Natural killer cell treated with Interleukin-12 subunit alpha and Interleukin-12 subunit beta and Interleukin-15 and Interleukin-18, amount 100 ng/mL, for 72 hours (primary cell): ENCODE data around the gene ZNF385B. TPM values are rescaled to one million over a fixed set of nuclear protein-coding genes. Genes with fewer than 3 reads are reported as not detected.

Experiments used
- ATAC-seq, 2 donors: fragments of 150-1000 bp; cut with Tn5 transposase in 1 of 2; sonication (Bioruptor Pico), chemical (Tn5 transposase) in 1 of 2; 2 replicates each; pipeline ENCODE4 v1.10.0; 2021
- DNase-seq: peaks from one replicate; pipeline ENCODE4 v3.0.0; 2022; ENCODE audit warnings: low spot score
- H3K27ac Mint-ChIP-seq, 2 donors: 1 replicate in 1 of 2; 2 replicates in 1 of 2; pipeline ENCODE4 v1.8.0; 2022; ENCODE audit warnings: mixed read lengths in 2 of 2, mild to moderate bottlenecking in 1 of 2, moderate library complexity in 1 of 2
- H3K27me3 Mint-ChIP-seq, 2 donors: 1 replicate in 1 of 2; 2 replicates in 1 of 2; pipeline ENCODE4 v1.8.0; 2022; ENCODE audit warnings: mixed read lengths in 2 of 2
- H3K36me3 Mint-ChIP-seq: one replicate; pipeline ENCODE4 v1.8.0; 2022; ENCODE audit warnings: mixed read lengths
- H3K4me1 Mint-ChIP-seq, 2 donors: 1 replicate in 1 of 2; 2 replicates in 1 of 2; pipeline ENCODE4 v1.8.0; 2022; ENCODE audit warnings: low read depth in 2 of 2, mixed read lengths in 2 of 2, mild to moderate bottlenecking in 1 of 2
- H3K4me3 Mint-ChIP-seq: one replicate; pipeline ENCODE4 v1.8.0; 2022; ENCODE audit warnings: mixed read lengths
- H3K9me3 Mint-ChIP-seq: 2 replicates; pipeline ENCODE4 v1.8.0; 2022; ENCODE audit warnings: mixed read lengths
- total RNA-seq, 2 donors: library from RNA; stranded (reverse); gene quantifications; one replicate each; pipeline ENCODE4 v1.2.3, GENCODE V29; 2022

ZNF385B gene
- total RNA-seq, 2 donors from 2014 or later = not detected

DNA sequence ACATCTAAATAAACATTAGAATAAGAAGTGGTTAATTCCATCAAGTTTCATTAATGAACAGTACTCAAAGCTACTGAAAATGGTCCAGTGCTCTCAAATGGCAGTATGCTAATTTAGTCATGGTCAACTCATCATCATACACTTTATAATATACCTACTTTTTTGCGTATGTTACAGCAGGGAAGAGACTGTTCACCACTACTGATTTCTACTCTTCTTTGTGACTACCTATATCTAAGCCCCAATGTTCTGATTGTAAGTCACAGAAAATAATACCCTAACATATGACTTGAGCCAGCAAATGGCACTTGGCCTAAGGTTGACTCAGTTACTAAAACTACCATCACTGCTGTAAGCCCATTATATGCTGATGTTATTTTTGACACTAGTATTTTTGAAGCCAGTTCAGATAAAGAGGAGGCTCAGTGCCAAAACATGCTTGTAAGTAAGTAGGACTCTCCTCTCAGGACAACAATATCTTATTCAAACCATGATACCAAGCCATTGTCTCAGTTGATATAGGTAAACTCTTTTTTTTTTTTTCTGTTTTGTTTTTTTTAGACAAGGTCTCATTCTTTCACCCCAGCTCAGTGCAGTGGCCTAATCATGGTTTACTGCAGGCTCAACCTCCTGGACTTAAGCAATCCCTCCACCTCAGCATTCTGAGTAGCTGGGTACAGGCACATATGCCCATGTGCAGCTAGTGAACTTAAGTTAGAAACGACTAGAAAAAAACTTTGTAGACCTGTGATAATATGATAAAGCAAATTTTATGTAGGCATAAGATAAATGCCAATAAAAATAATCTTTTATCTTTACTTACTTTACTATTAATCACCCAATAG is 266.9 kb downstream of the ZNF385B start:
- no peak overlapping the region for H3K4me3 Mint-ChIP-seq
- ATAC-seq = no peak
- H3K9me3 Mint-ChIP-seq = peaks cover 2% of the 10 kb centered on the region
- H3K27ac Mint-ChIP-seq = no peak overlapping the region
- no peak for DNase-seq
- no peaks in the 10 kb centered on the region for H3K36me3 Mint-ChIP-seq
- no peaks in the 10 kb centered on the region for H3K4me1 Mint-ChIP-seq
- no peaks in the 10 kb centered on the region for H3K27me3 Mint-ChIP-seq

DNA sequence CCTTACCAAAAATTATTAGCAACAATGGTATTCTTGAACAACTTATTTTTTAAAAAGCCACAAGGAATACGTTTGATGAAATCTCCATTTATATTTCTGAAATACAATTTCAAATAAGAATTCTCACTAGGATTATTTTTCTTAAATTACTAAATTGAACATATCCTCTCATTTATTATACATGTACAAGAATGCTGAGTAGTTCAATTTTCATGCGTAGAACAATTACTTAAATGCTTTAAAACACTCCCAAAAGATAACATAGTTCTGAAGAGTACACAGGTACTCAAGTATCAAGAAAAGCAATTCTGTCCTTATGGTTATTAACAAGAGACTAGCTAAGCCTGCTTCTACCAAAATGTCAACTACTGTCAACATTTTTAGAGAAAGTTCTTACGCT is 268.1 kb downstream of the ZNF385B start:
- ATAC-seq (no peak), DNase-seq (no peak)
- peaks cover 2% of the 10 kb centered on the region for H3K9me3 Mint-ChIP-seq
- H3K27me3 Mint-ChIP-seq = no peaks in the 10 kb centered on the region
- H3K4me1 Mint-ChIP-seq = no peaks in the 10 kb centered on the region
- no peaks in the 10 kb centered on the region for H3K36me3 Mint-ChIP-seq
- no peak overlapping the region for H3K4me3 Mint-ChIP-seq
- H3K27ac Mint-ChIP-seq = no peak overlapping the region

DNA sequence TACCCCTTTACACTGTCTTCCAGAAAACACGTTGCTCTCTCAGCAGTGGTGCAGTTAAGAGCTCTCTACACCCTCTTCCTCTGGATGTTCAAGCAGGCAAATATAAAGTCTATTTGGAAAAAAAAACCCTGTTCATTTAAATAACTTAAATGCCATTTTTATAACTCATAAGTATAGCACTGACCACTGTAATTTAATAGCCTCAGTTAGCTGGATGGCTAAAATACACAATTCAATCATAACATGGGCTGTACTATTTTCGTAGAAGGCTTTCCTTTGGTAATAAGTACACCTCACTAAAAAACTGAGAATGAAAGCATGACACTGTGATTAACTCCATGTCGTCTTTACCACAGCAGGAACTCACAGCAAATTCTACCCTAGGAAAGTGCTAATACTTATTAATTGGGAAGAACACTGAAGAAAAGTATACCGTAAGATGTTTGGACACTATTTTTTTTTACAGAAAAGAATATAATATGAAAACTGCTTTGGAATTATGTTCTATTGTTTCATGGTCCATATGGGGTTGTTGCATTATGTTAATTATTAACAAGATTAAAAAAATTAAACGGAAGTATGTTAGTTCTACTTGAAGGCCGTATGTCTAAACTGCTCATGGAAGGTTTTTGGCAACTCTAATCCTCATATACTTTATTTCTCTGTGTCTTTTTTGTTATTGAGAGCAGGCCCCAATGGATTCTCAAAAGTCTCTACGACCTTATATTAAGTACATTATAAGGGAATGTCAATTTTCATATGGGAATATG is 269.1 kb downstream of the ZNF385B start:
- DNase-seq = no peak
- no peaks in the 10 kb centered on the region for H3K4me1 Mint-ChIP-seq
- no peaks in the 10 kb centered on the region for H3K27me3 Mint-ChIP-seq
- H3K4me3 Mint-ChIP-seq = no peak overlapping the region
- ATAC-seq = no peak
- H3K27ac Mint-ChIP-seq = no peak overlapping the region
- H3K36me3 Mint-ChIP-seq = no peaks in the 10 kb centered on the region
- no peaks in the 10 kb centered on the region for H3K9me3 Mint-ChIP-seq

DNA sequence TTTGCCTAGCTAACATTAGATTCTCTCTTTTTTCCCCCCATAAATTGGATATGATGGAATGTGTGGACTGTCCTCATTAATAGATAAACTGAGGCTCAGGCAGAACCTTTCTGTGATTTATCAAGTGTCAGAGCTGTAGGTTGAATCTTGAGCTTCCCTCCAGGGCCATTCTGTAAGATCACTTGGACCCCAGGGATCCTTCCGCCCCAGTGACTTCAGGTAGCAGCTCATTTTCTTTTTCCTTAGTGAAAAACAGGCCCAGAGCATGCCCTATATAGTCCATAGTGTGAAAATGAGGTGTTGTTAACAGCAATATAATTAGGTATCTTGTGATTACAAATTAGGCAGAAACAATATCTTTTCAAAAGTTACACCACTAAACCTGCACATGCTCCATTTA is 269.7 kb downstream of the ZNF385B start:
- Mint-ChIP-seq H3K36me3 (no peaks in the 10 kb centered on the region), H3K4me3 (no peak overlapping the region), H3K27me3 (no peaks in the 10 kb centered on the region), H3K9me3 (no peaks in the 10 kb centered on the region), H3K4me1 (no peaks in the 10 kb centered on the region), H3K27ac (no peak overlapping the region)
- no peak for ATAC-seq
- DNase-seq = no peak

DNA sequence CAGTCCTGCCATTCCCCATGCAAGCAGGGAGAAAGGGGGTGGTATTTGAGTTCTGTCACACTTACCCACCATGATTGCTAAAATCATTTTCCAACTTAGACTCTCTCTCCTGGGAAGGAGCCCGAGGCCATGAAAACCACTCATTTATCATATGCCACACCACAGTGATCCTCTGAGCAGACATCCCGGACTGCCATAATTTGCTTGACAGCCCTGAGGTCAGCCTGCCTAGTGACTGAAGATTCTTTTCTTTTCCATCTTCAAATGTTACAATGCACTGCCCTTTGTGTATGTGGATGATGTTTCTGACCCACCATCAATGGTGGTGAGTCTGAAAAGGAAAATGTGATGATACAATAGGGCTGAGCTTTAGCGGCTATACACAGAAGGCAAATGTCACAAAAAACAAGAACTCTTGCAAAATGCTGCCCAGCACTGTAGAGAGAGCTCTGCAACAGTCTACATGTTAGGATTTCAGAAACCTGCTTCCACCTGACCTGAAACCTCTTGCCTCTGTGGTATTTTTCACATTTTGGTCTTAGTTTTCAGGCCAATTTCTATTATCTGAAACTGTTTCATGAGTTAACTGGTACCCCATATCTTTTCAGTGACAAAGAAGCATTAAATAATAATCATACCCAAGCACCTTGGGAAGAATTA is 272.8 kb downstream of the ZNF385B start:
- no peaks in the 10 kb centered on the region for H3K9me3 Mint-ChIP-seq
- no peaks in the 10 kb centered on the region for H3K27me3 Mint-ChIP-seq
- no peaks in the 10 kb centered on the region for H3K36me3 Mint-ChIP-seq
- H3K4me1 Mint-ChIP-seq = no peaks in the 10 kb centered on the region
- DNase-seq (no peak), ATAC-seq (no peak)
- H3K27ac Mint-ChIP-seq = no peak overlapping the region
- H3K4me3 Mint-ChIP-seq = no peak overlapping the region

DNA sequence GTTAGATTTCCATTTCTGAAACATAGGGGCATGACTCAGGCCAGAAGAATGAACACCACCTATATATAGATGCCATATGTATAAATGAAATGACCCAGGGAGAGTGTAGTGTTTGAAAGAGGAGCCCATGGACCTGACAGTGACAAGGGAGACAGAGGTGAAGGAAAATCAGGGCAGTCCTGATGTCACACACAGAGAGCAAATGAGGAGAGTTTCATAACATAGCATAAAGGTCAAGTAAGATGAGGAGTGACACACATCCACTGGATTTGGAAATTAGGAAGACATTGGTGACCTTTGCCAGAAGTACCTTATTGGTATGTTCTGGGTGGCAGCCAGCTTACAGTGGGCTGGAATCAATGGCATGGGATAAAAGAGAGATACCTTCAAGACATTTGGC is 276.7 kb downstream of the ZNF385B start:
- H3K27ac Mint-ChIP-seq = no peak overlapping the region
- H3K4me1 Mint-ChIP-seq = no peaks in the 10 kb centered on the region
- no peaks in the 10 kb centered on the region for H3K36me3 Mint-ChIP-seq
- no peaks in the 10 kb centered on the region for H3K27me3 Mint-ChIP-seq
- no peak overlapping the region for H3K4me3 Mint-ChIP-seq
- DNase-seq (no peak), ATAC-seq (no peak)
- no peaks in the 10 kb centered on the region for H3K9me3 Mint-ChIP-seq

DNA sequence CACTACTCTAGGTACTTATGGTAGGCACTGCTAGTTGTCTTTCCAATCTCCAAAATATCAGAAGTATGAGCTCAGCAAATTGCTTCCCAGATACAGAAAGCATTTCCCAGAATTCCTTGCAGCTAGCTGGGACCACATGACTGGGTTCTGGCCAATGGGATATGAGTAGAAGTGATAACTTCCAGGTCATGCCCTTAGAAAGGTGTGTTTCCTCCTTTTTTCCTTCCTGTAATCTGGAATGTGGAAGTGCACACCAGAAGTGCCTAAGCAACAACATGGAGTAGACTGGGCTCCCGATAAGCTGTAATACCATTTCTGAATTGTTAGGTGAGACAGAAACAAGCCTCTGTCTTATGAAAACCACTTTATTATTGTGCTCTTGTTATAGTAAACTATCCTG is 279.8 kb downstream of the ZNF385B start:
- Mint-ChIP-seq H3K9me3 (no peaks in the 10 kb centered on the region), H3K27me3 (no peaks in the 10 kb centered on the region), H3K27ac (no peak overlapping the region), H3K4me1 (no peaks in the 10 kb centered on the region), H3K36me3 (no peaks in the 10 kb centered on the region), H3K4me3 (no peak overlapping the region)
- DNase-seq (no peak), ATAC-seq (no peak)

DNA sequence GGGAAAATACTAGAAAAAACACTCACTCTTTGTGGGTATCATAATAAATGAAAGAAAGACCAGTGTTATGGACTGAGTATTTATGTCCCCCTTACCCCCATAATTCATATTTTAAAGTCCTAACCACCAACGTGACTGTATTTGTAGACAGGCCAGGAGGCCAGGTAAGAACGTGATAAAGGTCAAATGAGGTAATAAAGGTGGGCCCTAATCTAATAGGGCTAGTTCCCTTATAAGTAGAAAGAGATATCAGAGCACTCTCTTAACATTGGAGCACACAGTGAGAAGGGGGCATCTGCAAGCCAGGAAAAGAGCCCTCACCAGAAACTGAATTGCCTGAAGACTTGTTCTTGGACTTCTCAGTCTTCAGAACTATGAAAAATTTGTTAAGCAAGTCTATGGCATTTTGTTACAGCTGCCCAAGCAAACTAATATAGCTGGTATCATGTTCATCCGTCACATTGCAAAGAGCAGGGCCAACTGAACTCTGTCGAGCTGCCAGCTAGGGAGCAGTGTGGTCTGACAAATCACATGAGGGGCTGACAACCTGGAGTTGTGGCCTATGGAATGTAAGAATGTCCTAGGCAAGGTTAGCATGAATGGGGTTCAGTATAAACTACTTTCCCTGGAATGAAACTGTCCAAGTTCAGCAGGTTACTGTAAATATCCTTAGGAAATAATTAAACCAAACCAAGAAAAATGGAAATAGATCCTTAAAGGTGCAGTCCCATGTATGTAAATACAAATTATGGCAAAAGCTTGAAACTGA is 280.9 kb downstream of the ZNF385B start:
- no peak for ATAC-seq
- H3K27me3 Mint-ChIP-seq = peaks cover 0 to 6% of the 10 kb centered on the region in 2 donors
- H3K4me1 Mint-ChIP-seq = no peaks in the 10 kb centered on the region
- H3K9me3 Mint-ChIP-seq = no peaks in the 10 kb centered on the region
- no peaks in the 10 kb centered on the region for H3K36me3 Mint-ChIP-seq
- no peak overlapping the region for H3K27ac Mint-ChIP-seq
- no peak for DNase-seq
- no peak overlapping the region for H3K4me3 Mint-ChIP-seq

DNA sequence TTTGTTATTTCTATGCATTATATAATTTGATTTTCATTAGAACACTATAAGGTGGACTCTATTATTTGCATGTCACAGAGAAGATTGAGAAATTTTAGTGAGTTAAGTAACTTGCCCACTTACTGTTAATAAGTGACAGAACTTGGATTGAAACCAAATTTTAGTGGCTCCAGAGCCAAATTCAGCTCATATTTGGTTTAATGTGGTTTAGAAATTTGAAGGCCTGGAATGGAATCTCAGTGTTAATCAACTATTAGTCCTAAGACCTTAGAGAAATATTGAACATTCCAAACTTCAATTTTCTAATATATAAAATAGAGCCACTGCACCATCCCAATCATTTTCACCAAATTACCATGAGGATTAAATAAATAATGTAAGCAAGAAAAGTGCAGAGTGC is 281.6 kb downstream of the ZNF385B start:
- Mint-ChIP-seq H3K4me3 (no peak overlapping the region), H3K36me3 (no peaks in the 10 kb centered on the region), H3K27me3 (peaks cover 0 to 6% of the 10 kb centered on the region in 2 donors), H3K27ac (no peak overlapping the region), H3K9me3 (no peaks in the 10 kb centered on the region), H3K4me1 (no peaks in the 10 kb centered on the region)
- DNase-seq (no peak), ATAC-seq (no peak)

DNA sequence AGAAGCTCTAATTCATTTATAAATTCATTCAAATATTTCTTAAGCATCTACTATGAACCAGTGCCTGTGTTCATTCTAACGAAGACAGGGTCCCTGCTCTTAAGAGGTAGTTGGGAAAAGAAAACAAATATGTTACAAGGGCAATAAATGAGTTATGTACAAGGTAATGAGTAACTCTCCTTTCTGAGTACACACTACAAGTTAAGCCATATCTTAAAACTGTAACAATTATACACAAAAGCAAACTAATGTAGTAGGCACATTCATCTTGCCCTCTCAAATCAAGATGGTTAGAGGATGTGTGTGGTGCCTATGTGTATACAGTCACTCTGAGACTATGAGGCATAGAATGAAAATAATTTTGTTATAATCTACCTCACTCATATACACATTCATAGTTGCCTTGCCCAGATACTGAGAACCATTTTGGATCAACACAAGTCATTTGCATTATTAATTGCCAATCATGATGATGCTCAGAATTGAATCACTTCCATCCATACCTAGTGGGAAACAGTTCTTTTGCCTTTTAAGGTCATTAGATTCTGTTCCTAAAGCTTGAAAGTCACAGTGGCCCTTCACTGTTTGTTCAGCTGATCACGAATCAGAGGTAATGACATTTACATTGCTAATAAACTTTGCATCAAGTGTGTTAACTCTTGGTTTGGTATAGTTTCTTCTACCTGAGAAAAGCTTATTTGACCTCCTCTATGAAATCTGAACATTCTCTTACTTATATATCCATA is 283.1 kb downstream of the ZNF385B start:
- H3K4me3 Mint-ChIP-seq = no peak overlapping the region
- no peaks in the 10 kb centered on the region for H3K4me1 Mint-ChIP-seq
- peaks cover 0 to 6% of the 10 kb centered on the region in 2 donors for H3K27me3 Mint-ChIP-seq
- ATAC-seq (no peak), DNase-seq (no peak)
- H3K9me3 Mint-ChIP-seq = no peaks in the 10 kb centered on the region
- no peak overlapping the region for H3K27ac Mint-ChIP-seq
- no peaks in the 10 kb centered on the region for H3K36me3 Mint-ChIP-seq

DNA sequence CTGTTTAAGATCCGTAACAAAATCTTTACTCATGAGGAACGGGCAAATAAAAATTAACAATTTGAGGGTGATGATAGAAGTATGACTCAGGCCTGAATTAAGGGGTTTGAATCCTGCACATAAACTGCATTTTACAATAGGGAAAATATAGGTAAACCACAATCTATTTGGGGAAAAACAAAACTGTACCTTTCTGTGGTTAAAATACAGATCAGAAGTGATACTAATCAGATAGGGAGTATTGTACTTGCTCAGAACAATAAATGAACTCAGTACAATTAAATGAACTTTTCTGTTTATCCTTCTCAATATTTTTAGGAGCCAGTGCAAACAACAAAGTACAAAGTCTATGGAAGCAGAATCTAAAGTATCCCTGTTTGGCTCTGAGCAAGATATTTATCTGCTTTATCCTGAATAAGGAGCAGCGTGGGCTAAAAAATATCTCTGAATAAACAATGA is 287.3 kb downstream of the ZNF385B start:
- DNase-seq = no peak
- no peaks in the 10 kb centered on the region for H3K4me1 Mint-ChIP-seq
- no peak for ATAC-seq
- peaks cover 0 to 6% of the 10 kb centered on the region in 2 donors for H3K27me3 Mint-ChIP-seq
- H3K27ac Mint-ChIP-seq = no peak overlapping the region
- H3K36me3 Mint-ChIP-seq = no peaks in the 10 kb centered on the region
- H3K4me3 Mint-ChIP-seq = no peak overlapping the region
- H3K9me3 Mint-ChIP-seq = no peaks in the 10 kb centered on the region

DNA sequence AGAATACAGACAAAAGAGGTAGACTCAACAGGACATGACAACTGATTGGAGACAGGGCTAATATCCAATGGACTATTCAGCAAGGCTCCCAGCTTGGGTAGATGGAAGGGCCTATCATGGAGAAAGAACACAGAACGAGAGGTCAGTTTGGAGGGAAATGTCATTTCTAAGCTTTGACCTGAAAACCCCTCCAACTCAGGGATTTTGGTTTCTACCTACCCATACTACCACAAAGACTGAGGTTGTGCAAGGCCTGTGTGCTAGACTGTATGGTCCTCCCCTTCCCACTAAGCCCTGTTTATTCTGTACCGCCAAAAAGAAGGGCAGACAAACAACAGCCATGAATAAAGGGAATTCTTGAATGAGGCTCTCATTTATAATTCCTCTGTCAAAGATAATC is 288.9 kb downstream of the ZNF385B start:
- H3K4me1 Mint-ChIP-seq = no peaks in the 10 kb centered on the region
- peaks cover 0 to 6% of the 10 kb centered on the region in 2 donors for H3K27me3 Mint-ChIP-seq
- DNase-seq (no peak), ATAC-seq (no peak)
- no peak overlapping the region for H3K27ac Mint-ChIP-seq
- no peak overlapping the region for H3K4me3 Mint-ChIP-seq
- H3K36me3 Mint-ChIP-seq = no peaks in the 10 kb centered on the region
- peaks cover 2% of the 10 kb centered on the region for H3K9me3 Mint-ChIP-seq

DNA sequence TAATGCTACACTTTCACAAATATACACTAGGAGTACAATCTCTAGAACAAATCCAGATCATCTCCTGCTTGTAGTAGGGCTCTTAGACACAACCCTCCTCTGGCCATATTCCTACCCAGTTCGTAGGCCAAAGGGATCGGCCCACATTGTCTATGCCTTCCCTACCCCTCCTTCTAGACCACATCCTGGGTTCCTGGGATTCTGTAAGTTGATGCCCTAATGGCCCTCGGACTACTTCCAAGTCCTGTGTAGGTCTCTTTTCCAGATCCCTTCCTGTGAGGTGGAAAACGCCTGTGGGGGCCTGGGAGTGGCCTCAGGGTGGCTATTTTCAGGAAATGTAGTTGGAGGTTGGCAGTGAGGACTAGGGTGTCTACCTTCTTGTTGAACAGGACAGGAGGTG is 289.7 kb downstream of the ZNF385B start:
- H3K27ac Mint-ChIP-seq = no peak overlapping the region
- H3K4me1 Mint-ChIP-seq = no peaks in the 10 kb centered on the region
- H3K36me3 Mint-ChIP-seq = no peaks in the 10 kb centered on the region
- peaks cover 0 to 6% of the 10 kb centered on the region in 2 donors for H3K27me3 Mint-ChIP-seq
- DNase-seq = no peak
- ATAC-seq = no peak
- H3K9me3 Mint-ChIP-seq = peaks cover 2% of the 10 kb centered on the region
- no peak overlapping the region for H3K4me3 Mint-ChIP-seq
